ENCODE data around the gene CATSPERZ.

GRCh38 chr11:64317961-64318765 lies 18.0 kb downstream of the CATSPERZ start, which contains the start of gene PRDX5:
- TF ChIP-seq, protein P1, sequence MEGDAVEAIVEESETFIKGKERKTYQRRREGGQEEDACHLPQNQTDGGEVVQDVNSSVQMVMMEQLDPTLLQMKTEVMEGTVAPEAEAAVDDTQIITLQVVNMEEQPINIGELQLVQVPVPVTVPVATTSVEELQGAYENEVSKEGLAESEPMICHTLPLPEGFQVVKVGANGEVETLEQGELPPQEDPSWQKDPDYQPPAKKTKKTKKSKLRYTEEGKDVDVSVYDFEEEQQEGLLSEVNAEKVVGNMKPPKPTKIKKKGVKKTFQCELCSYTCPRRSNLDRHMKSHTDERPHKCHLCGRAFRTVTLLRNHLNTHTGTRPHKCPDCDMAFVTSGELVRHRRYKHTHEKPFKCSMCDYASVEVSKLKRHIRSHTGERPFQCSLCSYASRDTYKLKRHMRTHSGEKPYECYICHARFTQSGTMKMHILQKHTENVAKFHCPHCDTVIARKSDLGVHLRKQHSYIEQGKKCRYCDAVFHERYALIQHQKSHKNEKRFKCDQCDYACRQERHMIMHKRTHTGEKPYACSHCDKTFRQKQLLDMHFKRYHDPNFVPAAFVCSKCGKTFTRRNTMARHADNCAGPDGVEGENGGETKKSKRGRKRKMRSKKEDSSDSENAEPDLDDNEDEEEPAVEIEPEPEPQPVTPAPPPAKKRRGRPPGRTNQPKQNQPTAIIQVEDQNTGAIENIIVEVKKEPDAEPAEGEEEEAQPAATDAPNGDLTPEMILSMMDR (IDR thresholded peaks at IDR 0.05; ENCODE audit: extremely low read depth in 1 of 2, insufficient read depth in 1 of 2, low read depth in 1 of 2, low read length in 2 of 2): peak in 1 of 2 donors; percentile 32
- no peak for TF ChIP-seq MYC (IDR thresholded peaks at IDR 0.05; ENCODE audit: low read depth, low read length)
- no peak for TF ChIP-seq JUN (IDR thresholded peaks at IDR 0.05; ENCODE audit: borderline replicate concordance, insufficient read depth, insufficient read length, low read depth)
- TF ChIP-seq POLR2AphosphoS5 (IDR thresholded peaks at IDR 0.05; ENCODE audit: insufficient read depth, low read depth, low read length): peak; percentile 87
- no peak for TF ChIP-seq FOS (IDR thresholded peaks at IDR 0.05; ENCODE audit: borderline replicate concordance, insufficient read depth, low read length)

Data from endothelial cell of umbilical vein (primary cell).